Panc1 (cell line): ENCODE data around the gene CALD1. TPM values are rescaled to one million over a fixed set of nuclear protein-coding genes. Genes with fewer than 3 reads are reported as not detected.

Source experiments
- ATAC-seq: fragments of 200-7000 bp; cut with Tn5 transposase; 2 replicates; pipeline ENCODE4 v1.9.1; 2020; ENCODE audit warnings: mild to moderate bottlenecking, moderate library complexity
- BruUV-seq: library from RNA; stranded (reverse); fragments of 400-500 nt; replicated peaks from 2 replicates; lab custom pipeline; 2021; lab: Mats Ljungman, UMichigan
- CTCF ChIA-PET: fragments of 300-600 bp; sonication (Branson Sonifier 250); formaldehyde crosslinking; loops from one replicate; lab custom pipeline; 2022; ENCODE audit warnings: antibody characterized with exemption; lab: Charles Lee
- POLR2A ChIA-PET: fragments of 300-600 bp; sonication (Branson Sonifier 250); formaldehyde crosslinking; loops from one replicate; lab custom pipeline; 2022; ENCODE audit warnings: antibody characterized with exemption; lab: Charles Lee
- DNase-seq: peaks from one replicate; pipeline ENCODE4 v3.0.0-alpha.2; 2010; ENCODE audit warnings: low read depth, low spot score
- H3K27ac ChIP-seq: 2 replicates; pipeline ENCODE4 v1.5.1; 2011; ENCODE audit warnings: mild to moderate bottlenecking, low read length, inconsistent platforms
- H3K27me3 ChIP-seq: fragments of 200-500 bp; sonication (Bioruptor generic); 2 replicates; pipeline ENCODE4 v1.6.0; 2014; ENCODE audit warnings: low read length, inconsistent platforms; ENCODE audit not compliant: control insufficient read depth, insufficient read depth
- H3K36me3 ChIP-seq: fragments of 200-500 bp; sonication (Bioruptor generic); 2 replicates; pipeline ENCODE4 v1.5.1; 2014; ENCODE audit warnings: inconsistent platforms, mild to moderate bottlenecking, low read length, moderate library complexity; ENCODE audit not compliant: control insufficient read depth, insufficient read depth
- H3K4me1 ChIP-seq: 2 replicates; pipeline ENCODE4 v1.5.1; 2011; ENCODE audit warnings: inconsistent platforms, mild to moderate bottlenecking, low read length, moderate library complexity; ENCODE audit not compliant: control insufficient read depth, insufficient read depth
- H3K4me3 ChIP-seq, 2 experiments: 2 replicates each; pipeline ENCODE4 v1.5.1; 2011 to 2012; ENCODE audit warnings: low read depth in 2 of 2, low read length in 2 of 2, mild to moderate bottlenecking in 2 of 2, inconsistent platforms in 1 of 2, moderate library complexity in 1 of 2
- H3K9me3 ChIP-seq: fragments of 200-500 bp; sonication (Bioruptor generic); 2 replicates; pipeline ENCODE4 v1.5.1; 2014; ENCODE audit warnings: low read depth, mild to moderate bottlenecking, inconsistent platforms, low read length, moderate library complexity; ENCODE audit not compliant: control insufficient read depth, insufficient read depth
- CTCF ChIP-seq: fragments of 450-650 bp; IDR thresholded peaks from 2 replicates; pipeline ENCODE4 v1.5.1; 2017; ENCODE audit warnings: mild to moderate bottlenecking
- POLR2AphosphoS5 ChIP-seq: IDR thresholded peaks from 2 replicates; pipeline ENCODE4 v1.6.1; 2012; ENCODE audit warnings: mild to moderate bottlenecking, low read depth, low read length, moderate library complexity
- REST ChIP-seq, 2 experiments: IDR thresholded peaks; 2 replicates each; pipeline ENCODE4 v1.6.1; 2011 to 2012; ENCODE audit warnings: low read depth in 2 of 2, control low read depth in 1 of 2, low read length in 1 of 2, mild to moderate bottlenecking in 1 of 2, moderate library complexity in 1 of 2; ENCODE audit not compliant: insufficient read depth in 1 of 2
- SIN3A ChIP-seq: IDR thresholded peaks from 2 replicates; pipeline ENCODE4 v1.6.1; 2012; ENCODE audit warnings: low read depth, mild to moderate bottlenecking, low read length, moderate library complexity, borderline replicate concordance; ENCODE audit not compliant: insufficient read depth
- TCF7L2 ChIP-seq: IDR thresholded peaks from 2 replicates; pipeline ENCODE4 v1.6.1; 2011; ENCODE audit warnings: mild to moderate bottlenecking, low read depth, low read length, inconsistent platforms
- in situ Hi-C: cut with HindIII; loops from 2 replicates; pipeline ENCODE4 v1.10.0; 2016; ENCODE audit warnings: low sequenced_read_pairs, low pct_unique_long_range_greater_than_20kb
- intact Hi-C: fragments of 100-400 bp; cut with micrococcal nuclease; formaldehyde crosslinking; loops from one replicate; pipeline ENCODE4 v1.10.0; 2022; ENCODE audit not compliant: unreplicated experiment
- total RNA-seq: library from RNA; stranded (reverse); gene quantifications from one replicate; pipeline ENCODE4 v1.2.1, GENCODE V29; 2021; ENCODE audit not compliant: unreplicated experiment

The CALD1 gene
- total RNA-seq, 1 experiment from 2014 or later = 9.2 TPM

- in situ Hi-C loops (no loop called here), intact Hi-C loops (no loop called here)
- ATAC-seq (no peak), DNase-seq (no peak)
- Histone ChIP-seq H3K27ac (no peak overlapping the region), H3K4me1 (no peaks in the 10 kb centered on the region), H3K27me3 (no peaks in the 10 kb centered on the region), H3K4me3 (no peak overlapping the region), H3K9me3 (no peaks in the 10 kb centered on the region), H3K36me3 (no peaks in the 10 kb centered on the region)
- ChIA-PET POLR2A (no interaction called here), CTCF (no interaction called here)
- TF ChIP-seq SIN3A (no peak), REST (IDR thresholded peaks at IDR 0.05; ENCODE audit: insufficient read depth in 1 of 2, low read depth in 2 of 2, low read length in 1 of 2) (no peak), CTCF (no peak), POLR2AphosphoS5 (no peak), TCF7L2 (no peak)
- no TSS peak for BruUV-seq
These were observed 232.8 kb downstream of the CALD1 start for GRCh38 chr7:135012229-135012628.

Other genes starting within 250 kb of the CALD1 start
- not detected for gene AKR1B15, start 230.5 kb upstream of the CALD1 start, total RNA-seq
- 10.7 TPM for gene BPGM, start 132.8 kb upstream of the CALD1 start, total RNA-seq
- gene AGBL3, start 206.9 kb downstream of the CALD1 start, total RNA-seq = 2.5 TPM